K562 (cell line): ENCODE measurements around the gene OR4K15. TPM values are rescaled to one million over a fixed set of nuclear protein-coding genes. Genes with fewer than 3 reads are reported as not detected.
A peak's percentile ranks its signal among the peaks of the same experiment; 100 is the strongest.

Source experiments
- ATAC-seq: fragments of 200-7000 bp; cut with Tn5 transposase; 3 replicates; pipeline ENCODE4 v1.9.1; 2020; ENCODE audit warnings: moderate library complexity
- BruUV-seq: library from RNA; stranded (reverse); fragments of 400-500 nt; replicated peaks from 2 replicates; lab custom pipeline; 2021; lab: Mats Ljungman, UMichigan
- CTCF ChIA-PET: fragments of 300-600 bp; formaldehyde crosslinking; extraction: SDS; loops from one replicate; lab custom pipeline; 2021; ENCODE audit warnings: low intra/inter-chr PET ratio; lab: Yijun Ruan, JAX
- POLR2A ChIA-PET: fragments of 300-600, 350-650 bp; sonication (Branson Sonifier 250); formaldehyde crosslinking; extraction: SDS; loops from one replicate; lab custom pipeline; 2021; ENCODE audit warnings: antibody characterized with exemption, inconsistent platforms; lab: Yijun Ruan, JAX
- DNase-seq, 4 experiments: peaks; one replicate each; pipeline versions ENCODE4 v3.0.0 to v3.0.0-alpha.2; 2011 to 2018; ENCODE audit warnings: low spot score in 3 of 4, mixed read lengths in 3 of 4; ENCODE audit errors: extremely low read depth in 1 of 4
- FAIRE-seq: peaks from 2 replicates; lab custom pipeline; 2011; peaks lifted over from hg19 to GRCh38; lab: Jason Lieb, UNC
- H2AFZ ChIP-seq: 2 replicates; pipeline ENCODE4 v1.6.0; 2011; ENCODE audit warnings: low read depth, low read length, control low read depth, inconsistent platforms
- H3K27ac ChIP-seq: fragments of 200-600 bp; 3 replicates; pipeline ENCODE4 v1.8.0; 2011; ENCODE audit warnings: low read depth, mild to moderate bottlenecking, control low read depth, inconsistent platforms, low read length, moderate library complexity, mixed read lengths; ENCODE audit errors: extremely low read depth
- H3K27me3 ChIP-seq, 2 experiments: fragments of 300-600 bp in 1 of 2; 2 replicates in 1 of 2; 3 replicates in 1 of 2; pipeline versions ENCODE4 v1.6.0 to v1.8.0; 2011; ENCODE audit warnings: inconsistent platforms in 2 of 2, low read length in 2 of 2, mild to moderate bottlenecking in 1 of 2, mixed read lengths in 1 of 2, moderate library complexity in 1 of 2; ENCODE audit not compliant: control insufficient read depth in 2 of 2, insufficient read depth in 2 of 2
- H3K36me3 ChIP-seq: fragments of 300-600 bp; 3 replicates; pipeline ENCODE4 v1.8.0; 2011; ENCODE audit warnings: mild to moderate bottlenecking, low read length, inconsistent platforms; ENCODE audit not compliant: control insufficient read depth, insufficient read depth
- H3K4me1 ChIP-seq, 2 experiments: fragments of 200-600 bp in 1 of 2; replicated peaks in 1 of 2; 2 replicates in 1 of 2; 3 replicates in 1 of 2; pipeline versions ENCODE4 v1.5.1 to v1.8.0; 2011; ENCODE audit warnings: inconsistent platforms in 2 of 2, low read length in 2 of 2, mild to moderate bottlenecking in 1 of 2, mixed read lengths in 1 of 2, moderate library complexity in 1 of 2; ENCODE audit not compliant: control insufficient read depth in 2 of 2, insufficient read depth in 2 of 2
- H3K4me2 ChIP-seq: 2 replicates; pipeline ENCODE4 v1.6.1; 2011; ENCODE audit warnings: low read length, control low read depth, inconsistent platforms, mixed read lengths; ENCODE audit not compliant: insufficient read depth
- H3K4me3 ChIP-seq: fragments of 200-600 bp; sonication (generic), shearing (Covaris generic); 2 replicates; pipeline ENCODE4 v1.5.1; 2016; ENCODE audit warnings: control low read depth, inconsistent platforms
- H3K79me2 ChIP-seq: fragments of 200-600 bp; 3 replicates; pipeline ENCODE4 v1.8.0; 2011; ENCODE audit warnings: low read length, inconsistent platforms; ENCODE audit not compliant: control insufficient read depth, insufficient read depth
- H3K9ac ChIP-seq, 2 experiments: 2 replicates each; pipeline versions ENCODE4 v1.6.0 to v1.6.1; 2011; ENCODE audit warnings: low read depth in 2 of 2, low read length in 2 of 2, control low read depth in 1 of 2, inconsistent platforms in 1 of 2, mild to moderate bottlenecking in 1 of 2, mixed read lengths in 1 of 2; ENCODE audit not compliant: insufficient read depth in 1 of 2
- H3K9me1 ChIP-seq: one replicate; pipeline ENCODE4 v1.6.0; 2011; ENCODE audit warnings: inconsistent platforms, mild to moderate bottlenecking, low read length, moderate library complexity; ENCODE audit not compliant: control insufficient read depth, insufficient read depth
- H3K9me3 ChIP-seq: replicated peaks from 2 replicates; pipeline ENCODE4 v1.5.1; 2011; ENCODE audit warnings: low read depth, low read length, inconsistent platforms; ENCODE audit not compliant: control insufficient read depth, insufficient read depth
- H4K20me1 ChIP-seq: replicated peaks from 2 replicates; pipeline ENCODE4 v1.6.1; 2011; ENCODE audit warnings: low read length, inconsistent platforms, mixed read lengths; ENCODE audit not compliant: control insufficient read depth, insufficient read depth
- ASH1L ChIP-seq: fragments of 450-650 bp; IDR thresholded peaks from 2 replicates; pipeline ENCODE4 v1.6.1; 2018; ENCODE audit warnings: borderline replicate concordance, mild to moderate bottlenecking, low read depth; ENCODE audit not compliant: partially characterized antibody
- CEBPB ChIP-seq: fragments of 450-650 bp; IDR thresholded peaks from 2 replicates; pipeline ENCODE4 v1.6.1; 2016; ENCODE audit warnings: missing genetic modification characterization, missing compliant biosample characterization
- HDAC2 ChIP-seq: fragments of 450-650 bp; IDR thresholded peaks from 2 replicates; pipeline ENCODE4 v1.6.1; 2016; ENCODE audit warnings: mild to moderate bottlenecking
- WGBS: fragments of 100-300 bp; shearing (Covaris generic); methylation state at CpG from one replicate; pipeline ENCODE4 v1.1.6; 2016; ENCODE audit warnings: low coverage, mixed read lengths; ENCODE audit not compliant: insufficient coverage; ENCODE audit errors: missing lambda C conversion rate; 5-methylcytosine and 5-hydroxymethylcytosine counted together
- in situ Hi-C: fragments of 300-500 bp; cut with MboI; formaldehyde crosslinking; loops from 4 replicates; pipeline ENCODE4 v1.15.0; 2018; ENCODE audit warnings: inconsistent platforms, mixed read lengths
- intact Hi-C: fragments of 100-400 bp; cut with micrococcal nuclease; formaldehyde crosslinking; loops from 2 replicates; pipeline ENCODE4 v1.14.2; 2022
- polyA plus RNA-seq, 8 experiments: library from polyadenylated mRNA; depleted of rRNA in 4 of 8; stranded (reverse) in 5 of 8; unstranded in 3 of 8; fragments of >200 nt; fragmentation: Nextera tagmentation in 2 of 8; fragmentation: Illumina TruSeq in 1 of 8; extraction: Ambion mirVana in 2 of 8; extraction: Trizol in 1 of 8; gene quantifications; 2 replicates each; pipeline versions ENCODE4 v1.2.1 to v1.2.3, GENCODE V29; 2011 to 2014; ENCODE audit warnings: inconsistent platforms in 1 of 8, missing spikeins in 1 of 8
- total RNA-seq, 7 experiments: library from RNA; depleted of rRNA in 6 of 7; stranded (reverse); fragments of >200 nt in 6 of 7; fragmentation: Illumina TruSeq in 2 of 7; extraction: Trizol in 2 of 7; gene quantifications; 2 replicates each; pipeline versions ENCODE4 v1.2.1 to v1.2.3, GENCODE V29; 2011 to 2021; ENCODE audit warnings: low replicate concordance in 1 of 7

OR4K15 gene
- total and polyA plus RNA-seq, 9 of the 15 experiments (the other 6 are each of a cell fraction or from before 2014, with no cell fraction given): not detected

DNA sequence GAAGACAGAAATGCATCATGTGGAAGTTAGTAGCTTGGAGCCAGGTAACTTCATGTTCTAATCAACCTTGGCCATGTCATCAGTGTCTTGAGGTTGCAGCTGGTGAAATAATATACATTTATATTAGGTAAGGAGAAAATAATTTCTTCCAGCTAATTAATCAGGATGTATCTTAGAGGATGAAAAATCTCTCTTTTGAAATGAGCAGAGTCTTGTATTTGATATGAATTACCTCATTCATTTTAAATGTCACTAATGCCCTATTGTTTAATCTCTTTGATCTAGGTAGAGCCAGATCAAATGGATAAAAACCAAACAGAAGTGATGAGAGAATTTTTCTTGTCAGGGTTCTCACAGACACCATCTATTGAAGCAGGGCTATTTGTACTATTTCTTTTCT is 26.5 kb downstream of the OR4K15 start, which contains the start of gene OR4Q2:
Gene OR4Q2, plus strand, starts transcription at position 301 of the 400 bp plus-strand sequence.
- no peak within 1 kb of the TSS for H3K27ac ChIP-seq
- no peaks in the 10 kb centered on the region for H3K4me1 ChIP-seq
- no peaks in the 10 kb centered on the region for H4K20me1 ChIP-seq
- in situ Hi-C loops (no loop called here), intact Hi-C loops (no loop called here)
- no peaks in the 10 kb centered on the region for H3K79me2 ChIP-seq
- DNase-seq: no peak
- no peaks in the 10 kb centered on the region for H3K27me3 ChIP-seq
- TF ChIP-seq HDAC2: no peak
- ChIA-PET POLR2A (no interaction called here), CTCF (no interaction called here)
- H3K4me3 ChIP-seq: no peak within 1 kb of the TSS
- H3K9ac ChIP-seq: no peak within 1 kb of the TSS
- H2AFZ ChIP-seq: 0 out of 2 replicates have a peak within 1 kb of the TSS, but pooled peaks have one; percentile 24
- no TSS peak for BruUV-seq
- no peak for FAIRE-seq
- no peak for ATAC-seq
- H3K9me1 ChIP-seq: no peaks in the 10 kb centered on the region
- no peaks in the 10 kb centered on the region for H3K9me3 ChIP-seq
- H3K36me3 ChIP-seq: no peaks in the 10 kb centered on the region
- no peak within 1 kb of the TSS for H3K4me2 ChIP-seq

DNA sequence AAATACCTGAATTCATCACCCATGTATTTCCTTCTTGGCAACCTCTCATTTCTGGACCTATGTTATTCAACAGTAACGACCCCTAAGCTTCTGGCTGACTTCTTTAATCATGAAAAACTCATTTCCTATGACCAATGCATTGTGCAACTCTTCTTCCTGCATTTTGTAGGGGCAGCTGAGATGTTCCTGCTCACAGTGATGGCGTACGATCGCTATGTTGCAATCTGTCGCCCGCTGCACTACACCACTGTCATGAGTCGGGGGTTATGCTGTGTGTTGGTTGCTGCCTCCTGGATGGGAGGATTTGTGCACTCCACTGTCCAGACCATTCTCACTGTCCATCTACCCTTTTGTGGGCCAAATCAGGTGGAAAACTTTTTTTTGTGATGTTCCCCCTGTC is 26.9 kb downstream of the OR4K15 start:
- intact Hi-C loops: no loop called here
- H3K4me1 ChIP-seq: no peaks in the 10 kb centered on the region
- no peaks in the 10 kb centered on the region for H3K36me3 ChIP-seq
- H3K4me2 ChIP-seq: no peak overlapping the region
- POLR2A ChIA-PET: no interaction called here
- no peak overlapping the region for H3K9ac ChIP-seq
- no peak for FAIRE-seq
- peak; percentile 58 for TF ChIP-seq CEBPB (tag)
- no peak for TF ChIP-seq ASH1L
- TF ChIP-seq, all 486 proteins: peak for 1
- CTCF ChIA-PET: no interaction called here
- Histone ChIP-seq H3K9me1 (no peaks in the 10 kb centered on the region), H3K79me2 (no peaks in the 10 kb centered on the region), H4K20me1 (no peaks in the 10 kb centered on the region), H2AFZ (no peak overlapping the region), H3K4me3 (no peak overlapping the region), H3K27ac (no peak overlapping the region), H3K27me3 (no peaks in the 10 kb centered on the region), H3K9me3 (no peaks in the 10 kb centered on the region)
- ATAC-seq (no peak), DNase-seq (no peak)
- BruUV-seq: no TSS peak
- WGBS: 66% methylated on average over 6 of the region's 7 CpGs
- in situ Hi-C loops: no loop called here
